Glutamatergic neuron (in vitro differentiated cells): ENCODE measurements around the gene TSC22D2. TPM values are rescaled to one million over a fixed set of nuclear protein-coding genes. Genes with fewer than 3 reads are reported as not detected.

ENCODE experiments used
- DNase-seq: peaks from one replicate; pipeline ENCODE4 v3.0.0; 2022
- H3K27ac Mint-ChIP-seq: one replicate; pipeline ENCODE4 v1.8.0; 2020; ENCODE audit warnings: mild to moderate bottlenecking, mixed read lengths, inconsistent platforms; ENCODE audit not compliant: unreplicated experiment
- H3K27me3 Mint-ChIP-seq: one replicate; pipeline ENCODE4 v1.8.0; 2020; ENCODE audit warnings: mild to moderate bottlenecking, moderate library complexity, mixed read lengths, inconsistent platforms; ENCODE audit not compliant: unreplicated experiment
- H3K36me3 Mint-ChIP-seq: one replicate; pipeline ENCODE4 v1.8.0; 2020; ENCODE audit warnings: mild to moderate bottlenecking, mixed read lengths, inconsistent platforms; ENCODE audit not compliant: unreplicated experiment
- H3K4me1 Mint-ChIP-seq: one replicate; pipeline ENCODE4 v1.8.0; 2020; ENCODE audit warnings: mild to moderate bottlenecking, low read depth, mixed read lengths, inconsistent platforms; ENCODE audit not compliant: unreplicated experiment
- H3K4me3 Mint-ChIP-seq: one replicate; pipeline ENCODE4 v1.8.0; 2020; ENCODE audit warnings: mild to moderate bottlenecking, mixed read lengths, inconsistent platforms; ENCODE audit not compliant: unreplicated experiment
- H3K9me3 Mint-ChIP-seq: one replicate; pipeline ENCODE4 v1.8.0; 2020; ENCODE audit warnings: mild to moderate bottlenecking, moderate library complexity, mixed read lengths, inconsistent platforms; ENCODE audit not compliant: unreplicated experiment
- total RNA-seq: library from RNA; stranded (reverse); fragmentation: NEBNext Ultra II Directional; extraction: Animal tissue kit (Norgen Biotek cat#: 25700); gene quantifications from one replicate; pipeline ENCODE4 v1.2.1, GENCODE V29; 2021; ENCODE audit not compliant: unreplicated experiment
- TF ChIP-seq, protein P1 (sequence below): fragments of 200-600 bp; sonication (generic); IDR thresholded peaks from one replicate; pipeline ENCODE4 v1.5.0; 2021; ENCODE audit not compliant: partially characterized antibody, unreplicated experiment

The TSC22D2 gene
- total RNA-seq, 1 donor from 2014 or later, result 87.3 TPM

GRCh38 chr3:150422907-150423306 is 14.8 kb downstream of the TSC22D2 start:
- TF ChIP-seq, protein P1, sequence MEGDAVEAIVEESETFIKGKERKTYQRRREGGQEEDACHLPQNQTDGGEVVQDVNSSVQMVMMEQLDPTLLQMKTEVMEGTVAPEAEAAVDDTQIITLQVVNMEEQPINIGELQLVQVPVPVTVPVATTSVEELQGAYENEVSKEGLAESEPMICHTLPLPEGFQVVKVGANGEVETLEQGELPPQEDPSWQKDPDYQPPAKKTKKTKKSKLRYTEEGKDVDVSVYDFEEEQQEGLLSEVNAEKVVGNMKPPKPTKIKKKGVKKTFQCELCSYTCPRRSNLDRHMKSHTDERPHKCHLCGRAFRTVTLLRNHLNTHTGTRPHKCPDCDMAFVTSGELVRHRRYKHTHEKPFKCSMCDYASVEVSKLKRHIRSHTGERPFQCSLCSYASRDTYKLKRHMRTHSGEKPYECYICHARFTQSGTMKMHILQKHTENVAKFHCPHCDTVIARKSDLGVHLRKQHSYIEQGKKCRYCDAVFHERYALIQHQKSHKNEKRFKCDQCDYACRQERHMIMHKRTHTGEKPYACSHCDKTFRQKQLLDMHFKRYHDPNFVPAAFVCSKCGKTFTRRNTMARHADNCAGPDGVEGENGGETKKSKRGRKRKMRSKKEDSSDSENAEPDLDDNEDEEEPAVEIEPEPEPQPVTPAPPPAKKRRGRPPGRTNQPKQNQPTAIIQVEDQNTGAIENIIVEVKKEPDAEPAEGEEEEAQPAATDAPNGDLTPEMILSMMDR, result no peak
- no peak overlapping the region for H3K27ac Mint-ChIP-seq
- H3K9me3 Mint-ChIP-seq, result peaks cover 1% of the 10 kb centered on the region
- H3K36me3 Mint-ChIP-seq, result no peaks in the 10 kb centered on the region
- DNase-seq, result no peak
- peaks cover 29% of the 10 kb centered on the region for H3K4me1 Mint-ChIP-seq
- H3K27me3 Mint-ChIP-seq, result no peaks in the 10 kb centered on the region
- no peak overlapping the region for H3K4me3 Mint-ChIP-seq

DNA sequence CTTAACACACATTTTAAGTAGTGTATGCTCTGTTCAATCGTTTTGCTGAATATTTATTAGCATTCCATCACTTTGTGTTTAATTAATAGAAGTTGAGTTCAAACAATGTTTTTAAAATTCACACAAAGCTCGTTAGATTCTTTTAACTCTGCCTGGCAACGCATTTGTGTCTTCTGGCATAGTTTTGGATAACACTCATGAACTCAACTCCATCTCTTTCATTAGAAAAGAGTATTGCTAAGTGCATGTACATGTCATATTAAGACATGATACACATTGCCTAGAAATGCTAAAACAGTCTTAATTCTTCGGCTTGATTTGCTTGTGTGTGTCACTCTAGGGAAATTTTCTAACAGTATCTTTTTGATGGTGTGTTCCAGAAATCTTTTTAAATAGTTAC is 15.7 kb downstream of the TSC22D2 start:
- TF ChIP-seq, protein P1, result no peak
- Mint-ChIP-seq H3K36me3 (no peaks in the 10 kb centered on the region), H3K4me1 (peaks cover 31% of the 10 kb centered on the region), H3K27me3 (no peaks in the 10 kb centered on the region), H3K27ac (no peak overlapping the region), H3K9me3 (peaks cover 1% of the 10 kb centered on the region), H3K4me3 (no peak overlapping the region)
- DNase-seq, result no peak

- TF ChIP-seq, protein P1, result no peak
- DNase-seq, result no peak
- Mint-ChIP-seq H3K4me1 (peaks cover 35% of the 10 kb centered on the region), H3K9me3 (no peaks in the 10 kb centered on the region), H3K27ac (no peak overlapping the region), H3K27me3 (no peaks in the 10 kb centered on the region), H3K4me3 (no peak overlapping the region), H3K36me3 (no peaks in the 10 kb centered on the region)
Measured at GRCh38 chr3:150426292-150426691, 18.2 kb downstream of the TSC22D2 start.

DNA sequence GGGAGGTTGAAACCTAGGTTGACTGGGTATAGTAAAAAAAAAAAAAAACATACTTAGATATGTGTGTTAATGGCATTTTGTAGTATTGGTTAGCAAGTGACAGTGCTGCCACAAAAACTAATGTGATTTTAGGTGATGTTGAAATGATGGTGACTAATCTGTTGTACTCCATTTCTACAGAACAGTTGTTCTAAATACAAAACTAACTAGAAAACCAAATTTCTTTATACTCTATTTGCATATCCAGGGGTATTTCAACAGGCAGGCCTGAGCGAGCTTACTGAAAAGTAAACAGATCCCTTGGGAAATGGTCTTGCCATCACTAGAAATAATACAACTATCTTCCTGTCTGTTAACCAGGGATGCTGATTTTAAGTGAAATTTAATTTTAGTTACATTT is 20.5 kb downstream of the TSC22D2 start:
- Mint-ChIP-seq H3K36me3 (no peaks in the 10 kb centered on the region), H3K9me3 (no peaks in the 10 kb centered on the region), H3K27me3 (no peaks in the 10 kb centered on the region), H3K4me1 (peaks cover 31% of the 10 kb centered on the region), H3K27ac (no peak overlapping the region), H3K4me3 (no peak overlapping the region)
- no peak for DNase-seq
- TF ChIP-seq, protein P1, result no peak

DNA sequence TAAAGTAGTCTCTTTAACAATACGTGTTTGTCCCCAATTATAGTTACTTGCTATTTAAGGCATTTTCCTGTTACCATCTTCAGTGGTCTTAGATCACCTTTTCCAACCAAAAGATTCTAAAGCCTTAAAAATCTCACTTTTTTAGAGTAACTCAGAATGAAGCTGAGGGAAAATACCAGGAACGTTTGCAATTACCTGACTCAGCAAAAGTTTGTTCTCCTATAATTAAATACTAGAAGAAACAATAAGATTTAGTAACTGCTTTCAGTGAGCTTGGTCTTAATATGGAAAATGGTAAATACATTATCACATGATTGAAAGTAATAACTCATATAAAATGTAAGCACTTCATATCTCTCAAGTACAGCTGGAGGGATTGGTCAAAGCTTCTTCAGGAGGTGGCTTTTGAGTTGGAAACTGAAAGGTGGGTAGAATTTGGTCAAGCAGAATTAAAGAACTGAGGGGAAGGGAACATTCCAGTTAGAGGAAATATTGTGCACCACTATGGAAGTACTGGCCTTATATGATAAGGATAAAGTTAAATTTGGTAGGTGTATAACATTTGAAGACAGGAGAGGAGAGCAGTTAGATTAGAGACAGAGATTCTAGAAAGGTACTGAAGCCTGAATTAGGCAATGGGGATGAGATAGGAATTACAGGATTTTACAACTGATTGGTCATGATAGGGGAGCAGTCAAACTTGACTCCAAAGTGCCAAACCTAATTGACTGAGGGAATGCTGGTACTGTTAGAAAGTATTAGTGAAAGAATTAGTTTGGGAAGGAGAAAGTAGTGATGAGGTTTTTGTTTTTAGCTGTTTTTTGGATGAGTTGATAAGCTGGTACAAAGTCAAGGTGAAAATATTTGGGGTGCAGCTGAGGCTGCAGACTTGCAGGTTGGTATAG is 21.9 kb downstream of the TSC22D2 start:
- H3K36me3 Mint-ChIP-seq, result no peaks in the 10 kb centered on the region
- TF ChIP-seq, protein P1, result no peak
- no peak for DNase-seq
- H3K27me3 Mint-ChIP-seq, result no peaks in the 10 kb centered on the region
- no peak overlapping the region for H3K4me3 Mint-ChIP-seq
- H3K27ac Mint-ChIP-seq, result no peak overlapping the region
- H3K9me3 Mint-ChIP-seq, result no peaks in the 10 kb centered on the region
- H3K4me1 Mint-ChIP-seq, result peaks cover 32% of the 10 kb centered on the region
